B cell (primary cell): ENCODE data around the gene GPATCH11.

ENCODE experiments used
- EZH2 ChIP-seq: IDR thresholded peaks from 2 replicates; pipeline ENCODE4 v1.6.1; 2012; ENCODE audit warnings: borderline replicate concordance, low read depth, mild to moderate bottlenecking, moderate library complexity, low read length; ENCODE audit not compliant: insufficient read depth, poor library complexity, severe bottlenecking
- TF ChIP-seq, protein P1 (sequence below): fragments of 200-600 bp; IDR thresholded peaks from one replicate; pipeline ENCODE4 v1.8.0; 2022; ENCODE audit warnings: antibody characterized with exemption, mild to moderate bottlenecking

- TF ChIP-seq, protein P1, sequence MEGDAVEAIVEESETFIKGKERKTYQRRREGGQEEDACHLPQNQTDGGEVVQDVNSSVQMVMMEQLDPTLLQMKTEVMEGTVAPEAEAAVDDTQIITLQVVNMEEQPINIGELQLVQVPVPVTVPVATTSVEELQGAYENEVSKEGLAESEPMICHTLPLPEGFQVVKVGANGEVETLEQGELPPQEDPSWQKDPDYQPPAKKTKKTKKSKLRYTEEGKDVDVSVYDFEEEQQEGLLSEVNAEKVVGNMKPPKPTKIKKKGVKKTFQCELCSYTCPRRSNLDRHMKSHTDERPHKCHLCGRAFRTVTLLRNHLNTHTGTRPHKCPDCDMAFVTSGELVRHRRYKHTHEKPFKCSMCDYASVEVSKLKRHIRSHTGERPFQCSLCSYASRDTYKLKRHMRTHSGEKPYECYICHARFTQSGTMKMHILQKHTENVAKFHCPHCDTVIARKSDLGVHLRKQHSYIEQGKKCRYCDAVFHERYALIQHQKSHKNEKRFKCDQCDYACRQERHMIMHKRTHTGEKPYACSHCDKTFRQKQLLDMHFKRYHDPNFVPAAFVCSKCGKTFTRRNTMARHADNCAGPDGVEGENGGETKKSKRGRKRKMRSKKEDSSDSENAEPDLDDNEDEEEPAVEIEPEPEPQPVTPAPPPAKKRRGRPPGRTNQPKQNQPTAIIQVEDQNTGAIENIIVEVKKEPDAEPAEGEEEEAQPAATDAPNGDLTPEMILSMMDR = no peak
- no peak for TF ChIP-seq EZH2
These were observed 26.2 kb downstream of the GPATCH11 start for GRCh38 chr2:37110306-37111212.
